ENCODE results near the gene AMACR.

DNA sequence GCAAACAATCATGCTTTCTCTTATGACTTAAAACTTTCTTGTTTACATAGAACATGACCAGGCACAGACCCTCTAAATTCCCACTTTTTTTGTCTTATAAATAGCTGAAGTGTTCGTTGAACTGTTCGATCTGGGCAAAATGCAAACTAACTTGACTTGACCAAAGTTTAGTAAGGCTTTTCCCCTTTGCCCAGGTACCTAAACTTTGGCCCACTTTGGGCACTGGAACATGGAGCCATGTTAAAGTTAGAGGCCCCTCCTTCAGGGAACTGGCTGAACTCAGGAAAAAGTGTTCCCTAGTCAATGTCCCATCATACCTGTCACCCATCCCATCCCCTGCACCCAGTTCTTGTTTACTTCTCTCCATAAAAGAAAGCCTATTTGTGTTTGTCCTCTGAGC lies 9.4 kb upstream of the AMACR start:
- no peak for TF ChIP-seq POLR2AphosphoS5 (IDR thresholded peaks at IDR 0.05; ENCODE audit: low read depth, low read length)
- no peak for TF ChIP-seq POLR2A (IDR thresholded peaks at IDR 0.05; ENCODE audit: low read depth, low read length)

Measured in GM12892 (cell line).